HFF-Myc (cell line): ENCODE data around the gene ERN2.

Experiments
- DNase-seq: peaks from one replicate; pipeline ENCODE4 v3.0.0-alpha.2; 2011; ENCODE audit warnings: low read depth; ENCODE audit errors: extremely low read depth
- H3K4me3 ChIP-seq: replicated peaks from 2 replicates; pipeline ENCODE4 v1.5.1; 2011; ENCODE audit warnings: low read depth, mild to moderate bottlenecking, control low read depth, low read length
- CTCF ChIP-seq: IDR thresholded peaks from 2 replicates; pipeline ENCODE4 v1.5.1; 2012; ENCODE audit warnings: mild to moderate bottlenecking, low read depth, low read length, control low read depth; ENCODE audit errors: missing control alignments

ERN2 gene

GRCh38 chr16:23702951-23703350 lies 10.1 kb downstream of the ERN2 start:
- TF ChIP-seq CTCF = no peak
- H3K4me3 ChIP-seq = no peak overlapping the region
- no peak for DNase-seq

GRCh38 chr16:23701045-23701444 lies 12.0 kb downstream of the ERN2 start:
- no peak for TF ChIP-seq CTCF
- H3K4me3 ChIP-seq = no peak overlapping the region
- DNase-seq = no peak

- no peak for TF ChIP-seq CTCF
Observed at GRCh38 chr16:23700509-23700908, 12.5 kb downstream of the ERN2 start.

GRCh38 chr16:23700093-23700492 lies 12.9 kb downstream of the ERN2 start:
- no peak overlapping the region for H3K4me3 ChIP-seq
- no peak for TF ChIP-seq CTCF
- DNase-seq = no peak

More at GRCh38 chr16:23700509-23700908, 12.5 kb downstream of the ERN2 start:
- no peak overlapping the region for H3K4me3 ChIP-seq
- no peak for DNase-seq

- TF ChIP-seq CTCF = no peak
- no peak overlapping the region for H3K4me3 ChIP-seq
- no peak for DNase-seq
Observed at GRCh38 chr16:23699100-23699499, 13.9 kb downstream of the ERN2 start.

- no peak for DNase-seq
Observed at GRCh38 chr16:23695756-23696155, 17.3 kb downstream of the ERN2 start.

More at GRCh38 chr16:23695756-23696155, 17.3 kb downstream of the ERN2 start:
- no peak for TF ChIP-seq CTCF
- H3K4me3 ChIP-seq = no peak overlapping the region
